RWPE1 (cell line): ENCODE measurements around the gene TMC1.
"Not testable (repeated sequence)": the region's sequence is repeated elsewhere in the genome, so short reads cannot be mapped to it uniquely, and the experiment has no call there.

ENCODE experiments used
- CTCF ChIA-PET: fragments of 350-600 bp; sonication (Branson Sonifier 250); formaldehyde crosslinking; extraction: SDS; loops from one replicate; lab custom pipeline; 2021; lab: Yijun Ruan, JAX
- POLR2A ChIA-PET: fragments of 400-600 bp; formaldehyde crosslinking; extraction: SDS; loops from one replicate; lab custom pipeline; 2020; ENCODE audit warnings: antibody characterized with exemption; ENCODE audit not compliant: low non-redundant PET; lab: Yijun Ruan, JAX
- DNase-seq: peaks from one replicate; pipeline ENCODE4 v3.0.0; 2012; ENCODE audit warnings: low spot score
- H3K27ac ChIP-seq: fragments of 450-650 bp; 2 replicates; pipeline ENCODE4 v1.5.1; 2017
- TF ChIP-seq, protein P1 (sequence below): fragments of 450-650 bp; conservative IDR thresholded peaks from 2 replicates; pipeline ENCODE4 v1.5.1; 2017; ENCODE audit warnings: low read depth, mild to moderate bottlenecking

Gene TMC1

DNA sequence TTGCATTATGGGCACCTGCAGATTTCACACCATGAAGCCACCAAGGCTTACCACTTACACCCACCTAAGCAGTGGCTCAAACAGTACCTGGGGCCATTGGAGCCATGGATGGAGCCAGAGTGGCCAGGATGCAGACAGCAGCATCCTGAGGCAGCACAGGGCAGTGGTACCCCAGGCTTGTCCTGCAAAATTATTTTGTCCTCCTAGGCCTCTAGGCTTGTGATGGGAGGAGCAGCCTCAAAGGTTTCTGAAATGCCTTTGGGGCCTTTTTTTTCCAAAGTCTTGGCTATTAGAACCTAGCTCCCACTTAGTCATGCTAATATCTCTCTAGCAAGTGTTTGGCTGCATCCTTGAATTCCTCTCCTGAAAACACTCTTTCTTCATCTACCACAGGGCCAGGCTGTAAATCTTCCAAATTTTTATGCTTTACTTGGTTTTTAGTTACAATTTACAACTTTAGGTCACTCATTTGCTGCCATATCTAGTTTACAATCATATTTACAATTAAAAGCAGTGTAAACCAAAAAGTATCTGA is 15.7 kb downstream of the TMC1 start:
- no peak overlapping the region for H3K27ac ChIP-seq
- POLR2A ChIA-PET, result no interaction called here
- DNase-seq, result no peak
- CTCF ChIA-PET, result no interaction called here
- TF ChIP-seq, protein P1, sequence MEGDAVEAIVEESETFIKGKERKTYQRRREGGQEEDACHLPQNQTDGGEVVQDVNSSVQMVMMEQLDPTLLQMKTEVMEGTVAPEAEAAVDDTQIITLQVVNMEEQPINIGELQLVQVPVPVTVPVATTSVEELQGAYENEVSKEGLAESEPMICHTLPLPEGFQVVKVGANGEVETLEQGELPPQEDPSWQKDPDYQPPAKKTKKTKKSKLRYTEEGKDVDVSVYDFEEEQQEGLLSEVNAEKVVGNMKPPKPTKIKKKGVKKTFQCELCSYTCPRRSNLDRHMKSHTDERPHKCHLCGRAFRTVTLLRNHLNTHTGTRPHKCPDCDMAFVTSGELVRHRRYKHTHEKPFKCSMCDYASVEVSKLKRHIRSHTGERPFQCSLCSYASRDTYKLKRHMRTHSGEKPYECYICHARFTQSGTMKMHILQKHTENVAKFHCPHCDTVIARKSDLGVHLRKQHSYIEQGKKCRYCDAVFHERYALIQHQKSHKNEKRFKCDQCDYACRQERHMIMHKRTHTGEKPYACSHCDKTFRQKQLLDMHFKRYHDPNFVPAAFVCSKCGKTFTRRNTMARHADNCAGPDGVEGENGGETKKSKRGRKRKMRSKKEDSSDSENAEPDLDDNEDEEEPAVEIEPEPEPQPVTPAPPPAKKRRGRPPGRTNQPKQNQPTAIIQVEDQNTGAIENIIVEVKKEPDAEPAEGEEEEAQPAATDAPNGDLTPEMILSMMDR, result no peak

DNA sequence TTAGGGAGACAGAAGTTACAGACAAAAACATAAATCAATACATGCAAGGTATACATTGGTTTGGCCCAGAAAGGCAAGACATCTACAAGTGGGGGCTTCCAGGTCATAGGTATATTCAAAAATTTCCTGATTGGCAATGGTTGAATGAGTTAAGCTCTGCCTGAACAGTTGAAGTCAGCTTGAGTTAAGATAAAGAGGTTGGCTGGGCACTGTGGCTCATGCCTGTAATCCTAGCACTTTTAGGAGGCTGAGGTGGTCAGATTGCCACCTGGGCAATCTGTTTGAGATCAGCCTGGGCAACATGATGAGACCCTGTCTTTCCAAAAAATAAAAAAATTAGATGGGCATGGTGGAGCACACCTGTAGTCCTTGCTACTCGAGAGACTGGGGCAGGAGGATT is 16.3 kb downstream of the TMC1 start:
- H3K27ac ChIP-seq, result no peak overlapping the region
- CTCF ChIA-PET, result no interaction called here

DNA sequence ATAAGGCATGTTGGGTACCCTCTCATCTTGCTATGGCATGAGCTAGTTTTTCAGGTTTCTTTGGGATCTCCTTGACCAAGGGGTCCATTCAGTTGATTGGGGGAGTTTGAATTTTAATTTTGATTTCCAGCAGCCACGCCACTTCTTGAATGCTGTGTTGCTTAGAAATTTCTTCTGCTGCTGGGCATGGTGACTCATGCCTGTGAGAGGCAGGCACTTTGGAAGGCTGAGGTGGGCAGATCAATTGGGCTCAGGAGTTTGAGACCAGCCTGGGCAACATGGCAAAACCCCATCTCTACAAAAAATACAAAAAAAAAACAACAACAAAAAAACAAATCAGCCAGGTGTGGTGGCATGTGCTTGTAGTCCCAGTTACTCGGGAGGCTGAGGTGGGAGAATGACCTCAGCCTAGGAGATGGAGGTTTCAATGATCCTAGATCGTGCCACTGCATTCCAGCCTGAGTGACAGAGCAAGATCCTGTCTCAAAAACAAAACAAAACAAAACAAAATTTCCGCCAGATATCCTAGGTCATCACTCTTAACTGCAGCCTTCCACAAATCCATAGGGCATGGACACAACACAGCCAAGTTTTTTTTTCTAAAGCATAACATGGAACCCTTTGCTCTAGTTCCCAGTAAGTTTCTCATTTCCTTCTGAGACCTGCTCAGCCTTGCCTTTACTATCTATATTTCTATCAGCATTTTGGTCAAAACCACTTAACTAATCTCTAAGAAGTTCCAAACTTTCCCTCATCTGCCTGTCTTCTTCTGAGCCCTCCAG is 17.7 kb downstream of the TMC1 start:
- CTCF ChIA-PET, result no interaction called here
- H3K27ac ChIP-seq, result peak overlapping the region; percentile 81
- POLR2A ChIA-PET, result no interaction called here
- TF ChIP-seq, protein P1, result no peak
- DNase-seq, result no peak

More for the DNA sequence above, 16.3 kb downstream of the TMC1 start:
- POLR2A ChIA-PET, result no interaction called here
- TF ChIP-seq, protein P1, result no peak
- DNase-seq, result no peak

DNA sequence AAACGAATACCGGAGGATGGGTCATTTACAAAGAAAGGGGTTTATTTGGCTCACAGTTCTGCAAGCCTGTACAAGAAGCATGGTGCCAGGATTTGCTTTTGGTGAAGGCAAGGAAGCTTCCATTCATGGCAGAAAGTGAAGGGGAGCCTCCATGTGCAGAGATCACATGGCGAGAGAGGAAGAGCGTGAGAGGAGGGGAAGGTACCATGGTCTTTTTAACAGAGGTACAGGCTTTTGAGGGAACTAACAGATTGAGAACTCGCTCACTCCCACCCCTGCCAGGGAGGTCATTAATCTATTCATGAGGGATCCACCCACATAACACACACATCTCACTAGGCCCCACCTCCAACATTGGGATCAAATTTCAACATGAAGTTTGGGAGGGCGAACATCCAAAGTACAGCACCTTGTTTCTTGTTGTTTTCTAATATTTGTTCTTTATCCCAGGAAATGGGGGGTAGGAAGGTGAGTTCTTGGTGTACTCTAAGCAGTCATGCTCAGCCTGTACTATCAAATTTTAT is 18.5 kb downstream of the TMC1 start:
- ChIA-PET CTCF (interaction anchor here (0.6 kb wide), 1 partner anchor 175 kb away, joined by 3 read pairs; the partner anchor contains the start of gene ZFAND5), POLR2A (no interaction called here)
- TF ChIP-seq, protein P1, result no peak
- peak overlapping the region; percentile 81 for H3K27ac ChIP-seq
- peak; percentile 24 for DNase-seq

DNA sequence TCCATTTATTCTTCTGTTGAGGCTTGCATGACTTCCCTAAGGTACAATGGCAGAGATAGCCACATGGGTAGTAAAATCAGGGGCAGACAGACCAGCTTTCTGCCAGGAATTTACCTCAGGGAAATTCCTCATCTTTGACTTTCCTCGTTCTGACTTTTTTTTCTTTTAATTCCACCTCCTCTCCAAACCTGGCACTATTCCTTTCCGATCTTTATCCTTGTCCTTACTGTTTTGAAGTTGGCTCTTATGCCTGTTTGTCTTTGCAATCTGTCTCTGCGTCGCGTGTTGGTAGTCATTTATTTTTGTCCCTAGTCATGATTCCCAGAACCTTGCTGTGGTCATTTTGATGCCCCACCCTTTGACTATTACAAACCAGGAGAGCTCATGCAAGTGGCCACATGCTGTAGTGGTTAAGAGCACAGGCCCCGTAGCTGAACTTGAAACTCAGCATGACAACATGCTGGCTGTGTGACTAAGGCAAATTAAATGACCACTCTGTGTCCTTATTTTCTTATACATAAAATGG is 19.0 kb downstream of the TMC1 start:
- H3K27ac ChIP-seq, result peak overlapping the region; percentile 81
- TF ChIP-seq, protein P1, result no peak
- ChIA-PET CTCF (interaction anchor here (0.6 kb wide), 1 partner anchor 175 kb away, joined by 3 read pairs; the partner anchor contains the start of gene ZFAND5), POLR2A (no interaction called here)
- DNase-seq, result peak; percentile 72

DNA sequence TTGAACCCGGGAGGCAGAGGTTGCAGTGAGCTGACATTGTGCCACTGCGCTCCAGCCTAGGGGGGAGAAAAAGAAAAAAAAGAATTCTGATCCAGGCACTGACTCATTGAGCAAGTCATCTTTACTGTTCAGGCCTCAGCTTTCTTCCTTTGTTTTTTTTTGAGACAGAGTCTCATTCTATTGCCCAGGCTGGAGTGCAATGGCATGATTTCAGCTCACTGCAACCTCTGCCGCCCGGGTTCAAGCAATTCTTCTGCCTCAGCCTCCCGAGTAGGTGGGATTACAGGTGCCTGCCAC is 21.1 kb downstream of the TMC1 start:
- peak; percentile 28 for DNase-seq
- H3K27ac ChIP-seq, result peak overlapping the region; percentile 82
- CTCF ChIA-PET, result not testable (repeated sequence)
- POLR2A ChIA-PET, result interaction anchor here (1.0 kb wide), 1 partner anchor 178 kb away, joined by 8 read pairs; the partner anchor contains the start of gene ZFAND5

DNA sequence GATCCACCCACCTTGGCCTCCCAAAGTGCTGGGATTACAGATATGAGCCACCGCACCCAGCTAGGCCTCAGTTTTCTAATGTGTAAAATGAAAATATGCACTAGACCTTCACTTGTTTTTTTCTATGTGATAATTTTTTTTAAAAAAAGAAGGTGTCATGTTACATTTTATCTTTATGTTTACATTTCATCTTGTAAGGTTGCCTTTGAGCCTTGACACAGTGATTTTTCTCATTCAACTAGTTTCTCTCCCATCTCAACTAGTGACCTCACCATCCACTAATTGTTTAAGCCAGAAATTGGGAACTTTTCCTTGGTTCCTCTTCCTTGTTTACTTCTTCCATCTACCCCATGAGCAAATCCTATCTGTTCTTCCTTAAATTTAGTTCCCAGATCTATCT is 21.5 kb downstream of the TMC1 start:
- POLR2A ChIA-PET, result interaction anchor here (1.0 kb wide), 1 partner anchor 178 kb away, joined by 8 read pairs; the partner anchor contains the start of gene ZFAND5
- CTCF ChIA-PET, result interaction anchor here (0.6 to 0.7 kb wide), 2 partner anchors 11 to 46 kb away, joined by 4 to 6 read pairs; no protein-coding TSS in a partner anchor
- TF ChIP-seq, protein P1, result no peak
- DNase-seq, result no peak
- H3K27ac ChIP-seq, result peak overlapping the region; percentile 82
